Measurements from ENCODE around the gene ZPR1. TPM values are rescaled to one million over a fixed set of nuclear protein-coding genes. Genes with fewer than 3 reads are reported as not detected.

Gene ZPR1
- total RNA-seq, 2 experiments from 2014 or later, result 89.9 TPM

DNA sequence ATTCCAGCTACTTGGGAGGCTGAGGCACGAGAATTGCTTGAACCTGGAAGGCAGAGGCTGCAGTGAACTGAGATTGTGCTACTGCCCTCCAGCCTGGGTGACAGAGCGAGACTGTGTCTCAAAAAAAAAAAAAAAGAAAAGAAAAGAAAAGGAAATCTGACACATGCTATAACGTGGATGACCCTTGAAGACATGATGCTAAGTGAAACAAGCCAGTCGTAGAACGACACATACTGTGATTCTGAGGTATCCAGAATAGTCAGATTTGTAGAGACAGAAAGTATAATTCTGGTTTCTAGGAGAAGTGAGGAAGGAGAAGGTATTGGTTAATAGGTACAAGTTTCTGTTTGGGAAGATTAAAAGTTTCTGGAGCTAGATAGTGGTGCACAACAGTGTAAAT, 10.5 kb upstream of the ZPR1 start:
- H3K36me3 Mint-ChIP-seq (ENCODE audit: low read depth), result no peaks in the 10 kb centered on the region
- TF ChIP-seq, protein P1, sequence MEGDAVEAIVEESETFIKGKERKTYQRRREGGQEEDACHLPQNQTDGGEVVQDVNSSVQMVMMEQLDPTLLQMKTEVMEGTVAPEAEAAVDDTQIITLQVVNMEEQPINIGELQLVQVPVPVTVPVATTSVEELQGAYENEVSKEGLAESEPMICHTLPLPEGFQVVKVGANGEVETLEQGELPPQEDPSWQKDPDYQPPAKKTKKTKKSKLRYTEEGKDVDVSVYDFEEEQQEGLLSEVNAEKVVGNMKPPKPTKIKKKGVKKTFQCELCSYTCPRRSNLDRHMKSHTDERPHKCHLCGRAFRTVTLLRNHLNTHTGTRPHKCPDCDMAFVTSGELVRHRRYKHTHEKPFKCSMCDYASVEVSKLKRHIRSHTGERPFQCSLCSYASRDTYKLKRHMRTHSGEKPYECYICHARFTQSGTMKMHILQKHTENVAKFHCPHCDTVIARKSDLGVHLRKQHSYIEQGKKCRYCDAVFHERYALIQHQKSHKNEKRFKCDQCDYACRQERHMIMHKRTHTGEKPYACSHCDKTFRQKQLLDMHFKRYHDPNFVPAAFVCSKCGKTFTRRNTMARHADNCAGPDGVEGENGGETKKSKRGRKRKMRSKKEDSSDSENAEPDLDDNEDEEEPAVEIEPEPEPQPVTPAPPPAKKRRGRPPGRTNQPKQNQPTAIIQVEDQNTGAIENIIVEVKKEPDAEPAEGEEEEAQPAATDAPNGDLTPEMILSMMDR (IDR thresholded peaks at IDR 0.05), result no peak
- DNase-seq (no peak), ATAC-seq (no peak)
- no peaks in the 10 kb centered on the region for H3K4me1 Mint-ChIP-seq (ENCODE audit: low read depth)
- POLR2A ChIA-PET, result no interaction called here
- no peaks in the 10 kb centered on the region for H3K9me3 Mint-ChIP-seq
- CTCF ChIA-PET, result interaction anchor here (0.7 to 2.8 kb wide), 5 partner anchors 7 to 308 kb away, joined by 3 to 17 read pairs (median 5); partner anchors contain the start of gene APOA5
- intact Hi-C loops (cut with micrococcal nuclease), result no loop called here
- no peak overlapping the region for H3K27ac Mint-ChIP-seq
- no peak overlapping the region for H3K4me3 Mint-ChIP-seq
- H3K27me3 Mint-ChIP-seq, result peaks cover 5% of the 10 kb centered on the region

DNA sequence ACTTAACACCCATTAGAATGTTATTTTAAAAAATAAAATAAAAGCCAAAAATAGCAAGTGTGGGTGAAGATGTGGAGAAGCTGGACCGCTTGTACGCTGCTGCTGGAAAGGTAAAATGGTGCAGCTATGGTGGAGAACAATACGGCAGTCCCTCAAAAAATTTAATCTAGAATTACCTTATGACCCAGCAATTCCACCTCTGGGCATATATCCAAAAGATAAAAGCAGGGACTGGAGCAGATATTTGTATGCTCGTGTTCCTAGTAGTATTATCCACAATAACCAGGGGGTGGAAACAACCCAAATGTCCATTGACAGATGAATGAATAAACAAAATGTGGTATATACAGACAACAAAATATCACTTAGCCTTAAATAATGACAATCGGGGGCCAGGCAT, 10.0 kb upstream of the ZPR1 start:
- Mint-ChIP-seq H3K9me3 (no peaks in the 10 kb centered on the region), H3K27me3 (peaks cover 4% of the 10 kb centered on the region), H3K4me3 (no peak overlapping the region), H3K4me1 (ENCODE audit: low read depth) (no peaks in the 10 kb centered on the region), H3K36me3 (ENCODE audit: low read depth) (no peaks in the 10 kb centered on the region), H3K27ac (no peak overlapping the region)
- ATAC-seq (no peak), DNase-seq (no peak)
- ChIA-PET POLR2A (no interaction called here), CTCF (interaction anchor here (0.7 to 1.1 kb wide), 2 partner anchors 17 to 38 kb away, joined by 3 to 5 read pairs; no protein-coding TSS in a partner anchor)
- TF ChIP-seq, protein P1 (IDR thresholded peaks at IDR 0.05), result no peak
- intact Hi-C loops (cut with micrococcal nuclease), result no loop called here

DNA sequence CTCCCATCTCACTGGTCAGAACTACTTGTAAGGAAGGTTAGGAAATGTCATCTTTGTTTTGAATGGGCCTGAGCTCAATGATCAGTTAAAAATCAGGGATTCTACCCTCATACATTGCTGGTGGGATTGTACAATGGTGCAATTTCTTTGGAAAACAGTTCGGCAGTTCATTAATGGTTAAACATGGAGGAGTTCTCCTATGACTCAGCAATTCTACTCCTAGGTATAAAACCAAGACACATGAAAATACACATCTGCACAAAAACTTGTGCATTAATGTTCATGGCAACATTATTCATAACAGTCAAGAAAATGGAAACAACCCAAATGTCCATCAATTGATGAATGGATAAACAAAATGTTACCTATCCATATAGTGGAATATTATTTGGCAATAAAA, 8.7 kb upstream of the ZPR1 start:
- POLR2A ChIA-PET, result no interaction called here
- TF ChIP-seq, protein P1 (IDR thresholded peaks at IDR 0.05), result no peak
- H3K9me3 Mint-ChIP-seq, result no peaks in the 10 kb centered on the region
- H3K4me3 Mint-ChIP-seq, result no peak overlapping the region
- ATAC-seq (no peak), DNase-seq (no peak)
- intact Hi-C loops (cut with micrococcal nuclease), result no loop called here
- H3K4me1 Mint-ChIP-seq (ENCODE audit: low read depth), result no peaks in the 10 kb centered on the region
- H3K36me3 Mint-ChIP-seq (ENCODE audit: low read depth), result no peaks in the 10 kb centered on the region
- CTCF ChIA-PET, result interaction anchor here (1.0 kb wide), 1 partner anchor 40 kb away, joined by 5 read pairs; no protein-coding TSS in a partner anchor
- no peak overlapping the region for H3K27ac Mint-ChIP-seq
- H3K27me3 Mint-ChIP-seq, result peaks cover 3% of the 10 kb centered on the region

DNA sequence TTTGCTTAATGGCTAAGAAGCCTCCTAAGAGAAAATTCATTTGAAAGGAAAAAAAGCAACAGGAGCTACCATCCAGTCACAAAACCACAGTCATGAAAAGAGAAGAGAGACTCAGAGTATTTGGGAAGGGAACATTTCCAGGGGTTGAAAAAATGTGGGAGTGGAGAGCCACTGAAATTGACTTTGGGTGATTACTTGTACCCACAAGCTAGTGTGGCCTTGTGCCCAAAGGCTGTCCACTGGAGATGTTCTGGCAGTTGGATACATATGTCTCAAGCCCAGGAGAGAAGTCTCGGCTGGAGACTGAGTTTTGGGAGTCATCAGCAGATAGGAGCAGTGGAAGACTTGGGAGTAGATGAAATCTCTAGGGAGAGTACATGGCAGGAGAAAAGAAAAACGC, 7.0 kb upstream of the ZPR1 start:
- Mint-ChIP-seq H3K4me3 (no peak overlapping the region), H3K27me3 (peaks cover 2% of the 10 kb centered on the region), H3K36me3 (ENCODE audit: low read depth) (no peaks in the 10 kb centered on the region), H3K4me1 (ENCODE audit: low read depth) (peaks cover 3% of the 10 kb centered on the region), H3K27ac (no peak overlapping the region), H3K9me3 (no peaks in the 10 kb centered on the region)
- ChIA-PET CTCF (interaction anchor here (2.3 to 10.0 kb wide), 3 partner anchors 42 to 314 kb away, joined by 7 to 167 read pairs (median 18); partner anchors contain the start of gene APOA1), POLR2A (interaction anchor here (1.1 kb wide), 1 partner anchor 107 kb away, joined by 3 read pairs; no protein-coding TSS in a partner anchor)
- DNase-seq, result no peak
- no peak for ATAC-seq
- TF ChIP-seq, protein P1 (IDR thresholded peaks at IDR 0.05), result no peak
- intact Hi-C loops (cut with micrococcal nuclease), result loop anchor here (5.0 kb wide), 1 partner anchor 42 kb away; the partner anchor contains the start of gene APOA1

DNA sequence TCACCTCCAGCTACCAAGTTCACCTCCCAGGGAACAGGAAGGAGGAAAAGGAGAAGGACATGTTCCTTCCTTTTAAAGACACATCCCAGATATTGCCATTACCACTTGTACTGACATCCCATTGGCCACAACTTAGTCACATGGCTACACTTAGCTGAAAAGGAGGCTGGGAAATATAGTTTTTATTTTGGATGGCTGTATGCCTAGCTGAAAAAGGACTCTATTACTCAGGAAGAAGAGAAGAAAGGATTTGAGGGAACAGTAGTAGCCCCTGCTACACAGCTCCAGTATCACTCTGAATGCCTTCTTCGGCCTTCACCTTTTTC, 5.9 kb upstream of the ZPR1 start:
- TF ChIP-seq, protein P1 (IDR thresholded peaks at IDR 0.05), result no peak
- POLR2A ChIA-PET, result interaction anchor here (1.1 kb wide), 1 partner anchor 43 kb away, joined by 3 read pairs; no protein-coding TSS in a partner anchor
- ATAC-seq (no peak), DNase-seq (no peak)
- Mint-ChIP-seq H3K9me3 (no peaks in the 10 kb centered on the region), H3K27ac (no peak overlapping the region), H3K4me3 (no peak overlapping the region), H3K36me3 (ENCODE audit: low read depth) (no peaks in the 10 kb centered on the region), H3K4me1 (ENCODE audit: low read depth) (peaks cover 3% of the 10 kb centered on the region), H3K27me3 (no peaks in the 10 kb centered on the region)
- CTCF ChIA-PET, result interaction anchor here (0.8 to 10.0 kb wide), 8 partner anchors 43 to 387 kb away, joined by 3 to 167 read pairs (median 6); partner anchors contain the start of genes APOA1 and SIK3
- intact Hi-C loops (cut with micrococcal nuclease), result loop anchor here (5.0 kb wide), 1 partner anchor 44 kb away; the partner anchor contains the start of gene APOA1
